ENCODE measurements around the gene LHB.
"Not testable (repeated sequence)": the region's sequence is repeated elsewhere in the genome, so short reads cannot be mapped to it uniquely, and the experiment has no call there.

LHB gene

GRCh38 chr19:49042177-49042576, 25.3 kb upstream of the LHB start:
- DNase-seq (ENCODE audit: low read depth) = peak; percentile 69
- H3K4me3 ChIP-seq (ENCODE audit: low read length) = no peak overlapping the region
- TF ChIP-seq CTCF (IDR thresholded peaks at IDR 0.05; ENCODE audit: insufficient read depth, low read depth, low read length, missing control alignments) = no peak

DNA sequence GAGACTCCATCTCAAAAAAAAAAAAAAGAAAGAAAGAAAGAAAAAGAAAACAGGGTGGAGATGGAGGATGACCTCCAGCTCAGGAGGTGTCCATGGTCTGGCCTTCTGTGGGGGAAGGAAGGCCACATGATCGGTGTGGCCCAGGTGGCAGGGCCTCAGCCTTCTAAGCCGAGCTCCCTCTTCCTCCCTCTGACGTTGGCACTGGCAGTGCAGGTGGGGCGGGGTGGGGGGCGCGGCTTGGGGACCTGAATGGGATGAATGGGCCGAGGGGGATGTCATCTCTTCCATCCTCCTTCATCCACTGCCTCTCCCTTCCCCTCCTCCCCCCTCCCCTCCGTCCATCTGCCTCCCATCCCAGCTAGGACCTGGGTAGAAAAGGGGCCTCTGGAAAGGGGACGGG, 22.8 kb upstream of the LHB start:
- not testable (repeated sequence) for DNase-seq (ENCODE audit: low read depth); H3K4me3 ChIP-seq (ENCODE audit: low read length)

DNA sequence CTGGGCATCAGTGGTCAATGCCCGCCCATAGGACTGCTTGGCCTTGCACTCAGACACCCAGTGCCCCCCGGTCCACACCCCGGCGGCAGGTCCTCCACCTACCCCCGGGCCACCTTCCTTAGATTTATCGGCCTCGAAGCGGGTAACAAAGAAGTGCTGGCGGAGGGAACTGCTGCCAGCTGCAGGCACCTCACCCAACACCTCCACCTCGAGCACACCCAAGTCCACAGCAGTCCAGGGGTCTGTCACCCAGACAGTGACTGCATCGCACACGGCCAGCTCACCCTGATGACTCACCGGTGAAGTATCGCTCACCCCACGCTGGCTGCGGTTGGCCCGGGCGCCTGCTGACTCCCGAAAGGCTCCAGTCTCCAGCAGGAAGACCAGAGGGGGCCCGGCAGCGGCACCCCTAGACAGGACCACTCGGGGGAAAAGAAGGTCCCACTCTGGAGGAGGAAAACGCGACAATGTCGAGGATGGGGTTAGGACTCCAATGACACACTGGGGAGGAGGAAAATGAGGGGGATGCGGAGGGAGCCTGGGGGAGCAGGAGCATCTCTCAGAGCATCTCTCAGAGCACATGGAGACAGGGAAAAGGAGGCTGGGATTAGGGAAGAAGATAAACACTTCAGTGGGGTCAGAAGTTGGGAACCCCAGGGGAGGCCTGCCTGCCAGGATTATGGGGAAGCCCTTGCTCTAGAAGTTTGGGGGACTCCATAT, 21.8 kb upstream of the LHB start:
- H3K4me3 ChIP-seq (ENCODE audit: low read length) = not testable (repeated sequence)
- DNase-seq (ENCODE audit: low read depth) = peak; percentile 75

- DNase-seq (ENCODE audit: low read depth) = not testable (repeated sequence)
Observed at GRCh38 chr19:49038111-49038510, 21.2 kb upstream of the LHB start.

DNA sequence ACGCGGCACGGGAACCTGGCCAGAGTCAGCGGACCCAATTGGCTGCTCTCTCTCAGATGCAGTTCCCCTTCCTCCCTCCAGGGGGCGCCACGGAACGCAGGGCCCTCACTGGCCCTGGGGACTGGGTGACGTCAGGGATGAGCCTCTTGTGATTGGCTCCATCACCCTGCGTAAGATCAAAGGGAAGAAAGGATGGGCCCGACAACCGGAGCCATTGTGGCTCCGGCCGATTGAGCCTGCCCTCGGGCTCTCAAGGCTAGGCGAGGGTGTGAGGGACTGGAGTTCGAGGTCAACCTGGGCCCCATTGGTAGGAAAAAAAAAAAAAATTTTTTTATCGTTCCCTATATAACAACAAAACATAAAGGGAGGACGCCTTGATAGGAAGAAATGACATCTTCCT, 19.9 kb upstream of the LHB start, which contains the start of gene CGB1:
TSS of gene CGB1 (minus strand) at position 81 of the 400 bp plus-strand sequence. CDS start 184 bp downstream, outside the sequence.
- peak; percentile 53 for TF ChIP-seq CTCF (IDR thresholded peaks at IDR 0.05; ENCODE audit: insufficient read depth, low read depth, low read length, missing control alignments)
- not testable (repeated sequence) for DNase-seq (ENCODE audit: low read depth); H3K4me3 ChIP-seq (ENCODE audit: low read length)

More at GRCh38 chr19:49038111-49038510, 21.2 kb upstream of the LHB start:
- H3K4me3 ChIP-seq (ENCODE audit: low read length) = not testable (repeated sequence)

DNA sequence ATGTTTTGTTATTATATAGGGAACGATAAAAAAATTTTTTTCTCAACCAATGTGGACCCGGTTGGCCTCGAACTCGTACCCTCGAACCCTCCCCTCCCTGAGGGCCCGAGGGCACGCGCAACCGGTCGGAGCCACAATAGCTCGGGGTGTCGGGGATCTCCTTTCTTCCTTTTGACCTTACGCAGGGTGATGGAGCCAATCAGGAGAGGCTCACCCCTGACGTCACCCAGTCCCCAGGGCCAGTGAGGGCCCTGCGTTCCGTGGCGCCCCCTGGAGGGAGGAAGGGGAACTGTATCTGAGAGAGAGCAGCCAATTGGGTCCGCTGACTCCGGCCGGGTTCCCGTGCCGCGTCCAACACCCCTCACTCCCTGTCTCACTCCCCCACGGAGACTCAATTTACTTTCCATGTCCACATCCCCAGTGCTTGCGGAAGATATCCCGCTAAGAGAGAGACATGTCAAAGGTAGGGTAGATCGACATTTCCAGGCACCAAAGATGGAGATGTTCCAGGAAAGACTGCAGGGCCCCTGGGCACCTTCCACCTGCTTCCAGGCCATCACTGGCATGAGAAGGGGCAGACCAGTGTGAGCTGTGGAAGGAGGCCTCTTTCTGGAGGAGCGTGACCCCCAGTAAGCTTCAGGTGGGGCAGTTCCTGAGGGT, 14.9 kb upstream of the LHB start, which contains the start of gene CGB2:
TSS of gene CGB2 (plus strand) at position 249 of the 660 bp plus-strand sequence. CDS start at position 455, 206 bp downstream.
- TF ChIP-seq CTCF (IDR thresholded peaks at IDR 0.05; ENCODE audit: insufficient read depth, low read depth, low read length, missing control alignments) = peak; percentile 36
- DNase-seq (ENCODE audit: low read depth) = not testable (repeated sequence)

DNA sequence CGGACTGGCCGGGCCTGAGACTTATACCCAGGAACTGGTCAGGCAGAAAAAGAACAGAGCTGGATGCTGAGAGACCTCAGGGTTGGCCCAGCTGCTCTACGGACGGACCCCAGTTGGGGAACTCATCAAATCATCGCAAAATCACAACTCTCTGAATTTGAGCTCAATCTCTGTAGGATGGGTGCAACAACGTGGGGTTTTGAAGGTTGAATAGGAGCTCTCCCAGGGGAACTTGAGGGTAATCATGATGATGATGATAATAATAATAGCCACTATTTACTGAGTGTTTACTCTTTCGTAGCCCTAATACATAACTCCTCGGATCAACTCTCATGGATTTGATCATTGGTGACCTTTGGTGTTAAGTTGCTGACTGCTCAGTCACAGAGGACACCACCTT, 13.4 kb upstream of the LHB start:
- not testable (repeated sequence) for H3K4me3 ChIP-seq (ENCODE audit: low read length); DNase-seq (ENCODE audit: low read depth)

More for the DNA sequence above, 14.9 kb upstream of the LHB start, which contains the start of gene CGB2:
- H3K4me3 ChIP-seq (ENCODE audit: low read length) = not testable (repeated sequence)

GRCh38 chr19:49029749-49030148, 12.9 kb upstream of the LHB start:
- not testable (repeated sequence) for H3K4me3 ChIP-seq (ENCODE audit: low read length); DNase-seq (ENCODE audit: low read depth)

GRCh38 chr19:49028686-49029085, 11.8 kb upstream of the LHB start:
- not testable (repeated sequence) for H3K4me3 ChIP-seq (ENCODE audit: low read length); DNase-seq (ENCODE audit: low read depth)

- DNase-seq (ENCODE audit: low read depth); H3K4me3 ChIP-seq (ENCODE audit: low read length): not testable (repeated sequence)
Observed at GRCh38 chr19:49025599-49025998, 8.7 kb upstream of the LHB start.

DNA sequence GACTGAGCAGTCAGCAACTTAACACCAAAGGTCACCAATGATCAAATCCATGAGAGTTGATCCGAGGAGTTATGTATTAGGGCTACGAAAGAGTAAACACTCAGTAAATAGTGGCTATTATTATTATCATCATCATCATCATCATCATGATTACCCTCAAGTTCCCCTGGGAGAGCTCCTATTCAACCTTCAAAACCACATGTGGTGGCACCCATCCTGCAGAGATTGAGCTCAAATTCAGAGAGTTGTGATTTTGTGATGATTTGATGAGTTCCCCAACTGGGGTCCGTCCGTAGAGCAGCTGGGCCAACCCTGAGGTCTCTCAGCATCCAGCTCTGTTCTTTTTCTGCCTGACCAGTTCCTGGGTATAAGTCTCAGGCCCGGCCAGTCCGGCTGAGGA, 8.2 kb upstream of the LHB start:
- not testable (repeated sequence) for DNase-seq (ENCODE audit: low read depth); H3K4me3 ChIP-seq (ENCODE audit: low read length)

DNA sequence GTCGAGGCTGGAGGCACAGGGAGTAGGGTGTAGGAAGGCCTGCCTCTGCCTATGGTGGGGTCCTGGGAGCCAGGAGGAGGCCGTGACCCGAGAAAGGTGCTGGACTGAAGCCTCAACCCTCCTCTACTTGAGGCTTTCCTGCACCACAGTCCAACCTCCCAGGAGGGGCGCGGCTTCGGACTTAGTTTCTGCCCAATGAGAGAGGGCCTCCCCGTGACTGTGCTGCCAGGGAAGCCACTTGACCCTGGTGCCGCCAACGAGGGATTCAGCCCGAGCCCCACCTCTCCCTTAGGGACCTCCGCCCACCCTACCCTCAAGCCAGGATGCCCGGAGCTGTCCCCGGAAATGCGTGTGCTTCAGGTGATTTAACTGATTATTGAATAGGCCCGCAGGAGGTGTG, 7.3 kb upstream of the LHB start, which contains the start of gene CGB3:
TSS of gene CGB3 (minus strand) at position 101 of the 400 bp plus-strand sequence. CDS start 362 bp downstream, outside the sequence.
- not testable (repeated sequence) for H3K4me3 ChIP-seq (ENCODE audit: low read length); DNase-seq (ENCODE audit: low read depth)

Measured in epithelial cell of esophagus (primary cell).